ENCODE measurements around the gene MATK.

Gene MATK

GRCh38 chr19:3814648-3815047 is 28.5 kb upstream of the MATK start:
- DNase-seq = no peak

- DNase-seq = no peak
Measured at GRCh38 chr19:3813473-3814392, 27.6 kb upstream of the MATK start.

DNA sequence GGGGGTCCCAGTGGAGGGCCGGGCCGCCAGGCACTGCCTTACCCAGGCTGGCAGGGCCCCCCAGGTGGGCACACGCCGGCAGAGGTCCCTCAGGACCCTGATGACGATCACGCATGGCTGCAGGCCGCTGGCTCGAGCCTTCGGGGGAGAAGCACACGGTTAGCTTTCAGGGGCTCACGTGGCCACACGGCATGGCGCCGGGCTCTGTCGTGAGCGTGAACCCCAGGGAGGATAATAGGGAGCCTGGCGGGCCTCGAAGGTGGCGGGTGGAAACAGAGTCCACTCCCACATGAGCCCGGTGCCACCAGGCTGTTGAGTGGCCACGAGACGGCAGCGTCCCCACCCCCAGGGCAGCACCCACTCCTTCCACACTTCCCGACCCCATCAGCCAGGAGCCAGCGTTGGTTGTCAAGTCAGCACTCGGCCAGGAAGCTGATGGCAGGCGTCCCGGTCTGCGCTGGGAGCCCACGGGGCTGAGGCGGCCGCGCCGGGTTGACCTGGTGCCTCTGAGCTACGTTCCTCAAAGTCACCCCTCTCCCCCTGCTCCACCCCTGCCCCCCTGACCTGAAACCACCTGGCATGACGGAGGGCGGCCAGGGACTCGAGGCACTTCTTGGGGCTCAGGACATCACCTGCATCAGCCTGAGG is 24.7 kb upstream of the MATK start:
- no peak for DNase-seq

- DNase-seq = no peak
Measured at GRCh38 chr19:3809881-3810707, 23.9 kb upstream of the MATK start.

DNA sequence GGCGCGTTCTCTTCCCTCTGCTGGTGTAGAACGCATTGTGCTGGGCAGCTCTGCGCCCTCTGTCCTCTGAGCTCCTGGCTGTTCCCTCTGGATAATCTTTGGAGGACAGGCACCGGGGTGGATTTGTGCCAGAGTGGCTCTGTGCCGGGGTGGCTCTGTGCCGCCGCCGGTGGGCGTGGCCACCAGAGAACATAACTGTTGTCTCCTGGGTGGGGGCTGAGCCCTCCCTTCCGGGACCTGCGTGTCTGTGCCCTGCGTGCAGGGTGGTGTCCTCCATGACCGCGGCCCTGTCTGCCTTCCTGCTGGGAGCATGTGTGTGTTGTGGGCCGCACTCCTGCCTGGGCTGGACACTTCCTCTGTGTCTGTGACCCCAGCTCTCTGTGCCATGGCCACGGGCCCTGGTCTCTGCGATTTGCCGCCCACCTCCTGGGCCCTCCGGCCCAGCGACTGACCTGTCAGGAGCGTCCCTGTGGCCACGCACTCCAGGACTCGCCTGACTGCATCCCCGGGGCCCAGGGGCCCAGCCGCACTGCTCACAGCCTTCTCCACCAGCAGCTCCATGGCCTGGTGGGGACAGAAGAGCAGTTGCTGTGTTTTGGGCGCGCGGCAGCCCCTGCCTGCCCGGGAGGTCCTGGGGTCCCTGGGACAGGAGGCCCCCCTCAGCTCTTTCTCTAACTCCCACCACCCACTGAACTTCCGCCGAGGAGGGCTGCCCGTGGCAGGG is 22.4 kb upstream of the MATK start:
- no peak for DNase-seq

GRCh38 chr19:3807574-3808354 is 21.6 kb upstream of the MATK start:
- no peak for DNase-seq

DNA sequence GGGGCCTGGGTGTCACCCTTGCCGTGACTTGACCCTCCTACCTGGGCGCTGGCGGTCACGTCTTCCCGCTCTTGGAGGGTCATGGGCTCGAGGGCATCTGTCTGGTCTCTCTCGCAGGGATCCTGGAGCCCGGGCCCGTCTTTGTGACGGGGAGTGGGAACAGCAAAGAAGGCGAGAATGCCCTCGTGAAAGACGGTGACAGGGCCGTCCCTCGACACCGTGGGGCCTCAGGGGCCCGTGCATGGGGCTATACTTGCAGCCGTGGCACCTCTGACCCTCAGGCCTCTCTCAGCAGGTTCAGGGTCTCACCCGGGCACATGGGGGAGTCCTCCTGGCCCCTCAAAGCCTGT is 20.9 kb upstream of the MATK start:
- DNase-seq = no peak

DNA sequence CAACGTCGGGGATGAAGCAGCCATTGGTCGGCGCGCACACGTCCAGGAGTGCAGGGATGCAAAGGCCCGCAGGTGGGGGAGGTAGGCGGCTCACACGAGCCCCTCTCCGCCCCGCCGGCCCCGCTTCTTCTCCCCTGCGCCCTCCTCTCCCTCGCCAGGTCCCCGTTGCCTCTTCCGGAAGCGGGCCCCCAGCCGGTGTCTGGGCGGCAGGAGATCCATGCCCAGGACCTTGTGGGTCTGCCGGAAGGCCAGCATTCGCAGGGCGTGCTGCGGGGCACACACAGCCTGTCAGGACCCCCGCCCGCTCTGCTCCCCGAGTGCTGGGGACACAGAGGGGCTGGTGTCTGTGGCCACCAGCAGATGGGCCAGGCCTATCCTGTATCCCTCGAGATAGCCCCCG is 19.7 kb upstream of the MATK start:
- DNase-seq = no peak

- no peak for DNase-seq
Measured at GRCh38 chr19:3804429-3804828, 18.2 kb upstream of the MATK start.

DNA sequence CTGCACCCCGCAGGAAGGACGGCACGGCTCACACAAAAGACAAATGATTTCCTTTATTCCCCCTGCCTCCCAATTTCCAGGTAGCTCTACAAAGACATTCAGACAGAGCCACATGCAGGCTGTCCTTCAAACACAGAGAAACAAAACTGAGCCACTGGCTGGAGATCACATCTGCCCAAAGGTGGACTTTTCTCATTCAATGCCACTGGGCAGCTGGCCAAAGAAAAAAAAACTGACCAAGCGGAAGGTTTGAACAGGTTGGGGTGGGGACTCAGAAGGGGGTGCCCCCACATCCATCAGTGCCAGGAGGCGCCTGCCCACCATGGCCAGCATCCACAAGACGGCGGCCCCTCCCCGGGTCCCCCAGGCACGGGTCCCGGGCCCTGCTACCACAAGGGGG is 17.8 kb upstream of the MATK start:
- DNase-seq = no peak

GRCh38 chr19:3803114-3803888 is 17.1 kb upstream of the MATK start:
- DNase-seq = no peak

GRCh38 chr19:3801412-3802096 is 15.4 kb upstream of the MATK start:
- peak; percentile 76 for DNase-seq

- DNase-seq = no peak
Measured at GRCh38 chr19:3800996-3801395, 14.8 kb upstream of the MATK start.

GRCh38 chr19:3798137-3798536 is 12.0 kb upstream of the MATK start:
- no peak for DNase-seq

DNA sequence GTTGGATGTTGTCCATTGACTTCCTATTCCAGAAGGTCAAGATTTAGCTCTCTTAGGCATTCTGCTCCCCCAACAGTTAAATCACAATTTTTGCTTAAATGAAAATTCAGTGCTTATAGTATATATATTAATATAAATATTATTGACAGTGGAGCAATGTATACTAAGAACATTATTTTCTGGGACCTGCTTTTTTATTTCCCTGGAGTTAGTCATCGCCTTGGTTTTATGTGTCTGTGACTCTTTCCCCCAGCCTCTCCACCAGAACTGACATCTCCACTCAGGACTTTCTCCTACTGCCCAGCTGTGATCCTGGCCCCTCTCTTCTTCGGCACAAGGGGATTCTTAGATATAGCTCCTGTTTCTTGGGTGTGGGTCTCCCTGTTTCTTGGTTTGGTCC is 10.2 kb upstream of the MATK start:
- no peak for DNase-seq

- no peak for DNase-seq
Measured at GRCh38 chr19:3793799-3794198, 7.6 kb upstream of the MATK start.

DNA sequence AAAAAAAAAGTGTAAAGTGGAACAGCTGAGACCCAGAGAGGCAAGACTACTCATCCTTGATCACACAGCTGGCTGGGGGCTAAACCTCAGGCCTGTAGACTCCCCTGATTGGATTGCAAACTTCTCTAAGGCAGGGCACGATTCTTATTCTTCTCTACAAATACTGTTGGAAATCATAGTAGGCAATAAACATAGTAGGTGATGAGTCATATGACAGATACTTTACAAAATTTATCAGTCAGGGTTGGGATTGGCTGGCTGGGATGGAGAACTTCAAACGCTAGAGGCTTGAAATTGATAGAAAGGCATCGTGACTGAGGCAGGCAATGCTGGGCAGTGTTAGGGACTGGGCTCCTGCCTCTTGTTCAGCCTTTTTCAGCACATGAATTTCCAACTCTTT is 5.9 kb upstream of the MATK start:
- DNase-seq = no peak

- DNase-seq = no peak
Measured at GRCh38 chr19:3790941-3791340, 4.8 kb upstream of the MATK start.

DNA sequence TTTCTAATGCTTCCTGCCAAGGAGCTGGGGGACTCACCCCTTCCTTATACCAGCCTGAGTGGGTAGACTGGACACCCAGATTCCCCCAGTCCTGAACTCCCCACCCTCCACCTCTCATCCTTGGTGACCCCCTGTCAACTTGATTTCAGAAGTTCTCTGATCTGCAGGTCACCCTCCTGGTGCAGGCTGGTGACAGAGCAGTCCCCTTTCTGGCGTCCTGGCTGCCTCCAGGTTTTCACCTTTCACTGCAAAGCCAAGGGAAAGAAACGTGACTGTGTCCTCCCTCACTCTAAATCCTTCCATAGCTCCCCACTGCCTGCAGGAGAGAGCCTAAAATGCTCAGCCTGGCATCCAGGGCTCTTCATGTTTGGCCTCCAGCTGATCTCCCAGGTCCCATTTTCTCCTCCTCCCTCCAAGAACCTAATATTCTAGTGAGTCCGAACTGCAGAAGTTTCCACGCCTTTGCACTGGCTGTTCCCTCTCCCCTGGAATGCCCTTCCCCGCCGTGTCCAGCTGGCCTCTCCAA is 4.1 kb upstream of the MATK start:
- no peak for DNase-seq

- DNase-seq = no peak
Measured at GRCh38 chr19:3788996-3789778, 3.0 kb upstream of the MATK start.
